ENCODE results near the gene KRTAP17-1.
"Not testable (repeated sequence)": the region's sequence is repeated elsewhere in the genome, so short reads cannot be mapped to it uniquely, and the experiment has no call there.

The KRTAP17-1 gene

DNA sequence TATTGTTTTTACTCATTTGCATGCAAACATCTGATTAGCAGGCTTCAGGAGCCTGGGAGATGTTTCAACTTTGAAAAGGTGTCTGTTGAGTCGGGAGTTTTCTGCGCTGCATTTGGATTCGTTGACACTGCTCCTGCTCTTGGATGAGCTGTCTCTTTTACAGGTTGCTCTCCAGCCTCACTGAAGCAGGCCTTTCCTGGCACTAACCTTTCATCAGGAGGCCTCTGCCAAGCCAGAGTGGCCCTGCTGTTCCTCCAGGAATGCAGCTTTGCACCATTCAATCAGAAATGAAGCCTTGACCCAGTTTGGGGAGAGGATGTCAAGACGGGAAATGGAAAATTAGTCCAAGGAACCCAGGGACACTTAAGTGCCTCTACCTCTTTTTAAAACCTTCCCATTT is 12.5 kb downstream of the KRTAP17-1 start:
- no peak for DNase-seq (ENCODE audit: low read depth)

DNA sequence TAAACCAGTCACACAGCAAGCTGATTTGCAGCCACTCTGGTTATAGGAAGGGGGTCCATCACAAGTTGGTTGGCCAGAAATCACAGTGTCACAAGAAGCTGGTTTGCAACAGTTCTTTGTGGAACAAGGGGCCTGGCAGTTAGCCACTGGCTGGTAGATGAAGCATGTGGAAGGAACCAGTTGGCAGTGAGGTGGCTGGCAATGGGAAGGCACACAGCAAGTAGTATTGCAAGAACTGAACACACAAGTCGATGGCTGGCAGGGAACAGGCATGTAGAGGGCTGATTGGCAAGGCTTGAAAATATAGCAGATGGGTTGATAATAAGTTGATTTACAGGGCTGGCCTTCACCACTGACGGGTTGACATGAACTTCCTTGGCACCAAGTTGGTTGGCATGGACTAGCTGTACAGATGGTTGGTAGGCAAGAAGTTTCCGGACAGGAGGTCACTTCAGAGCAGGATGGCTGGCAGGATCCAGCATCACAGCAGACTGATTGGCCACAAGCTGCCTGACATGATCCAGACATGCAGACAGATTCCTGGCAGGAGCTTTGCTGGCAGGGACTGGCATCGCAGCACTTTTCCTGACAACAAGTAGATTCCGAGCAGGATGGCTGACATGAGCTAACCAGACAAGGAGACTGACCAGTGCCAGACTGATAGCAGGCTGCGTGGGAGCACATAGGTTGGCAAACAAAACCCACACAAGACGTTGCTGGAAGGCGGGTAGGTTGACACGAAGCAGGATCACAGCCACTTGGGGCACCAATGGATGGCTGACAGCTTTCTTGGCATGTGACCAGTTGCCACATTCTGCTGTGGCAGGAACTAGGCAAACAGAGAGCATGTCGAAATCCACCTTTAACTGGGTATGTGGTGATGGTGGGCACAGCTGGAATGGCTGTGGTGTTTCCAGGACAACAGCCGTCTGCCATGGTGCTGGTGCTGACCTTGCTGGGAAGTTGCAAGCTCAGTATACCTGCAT is 13.3 kb downstream of the KRTAP17-1 start, which contains the start of gene KRTAP29-1:
Gene KRTAP29-1 (minus strand): TSS at position 936 of the 986 bp plus-strand sequence. CDS start 0 bp downstream, at position 936.
- no peak for DNase-seq (ENCODE audit: low read depth)

DNA sequence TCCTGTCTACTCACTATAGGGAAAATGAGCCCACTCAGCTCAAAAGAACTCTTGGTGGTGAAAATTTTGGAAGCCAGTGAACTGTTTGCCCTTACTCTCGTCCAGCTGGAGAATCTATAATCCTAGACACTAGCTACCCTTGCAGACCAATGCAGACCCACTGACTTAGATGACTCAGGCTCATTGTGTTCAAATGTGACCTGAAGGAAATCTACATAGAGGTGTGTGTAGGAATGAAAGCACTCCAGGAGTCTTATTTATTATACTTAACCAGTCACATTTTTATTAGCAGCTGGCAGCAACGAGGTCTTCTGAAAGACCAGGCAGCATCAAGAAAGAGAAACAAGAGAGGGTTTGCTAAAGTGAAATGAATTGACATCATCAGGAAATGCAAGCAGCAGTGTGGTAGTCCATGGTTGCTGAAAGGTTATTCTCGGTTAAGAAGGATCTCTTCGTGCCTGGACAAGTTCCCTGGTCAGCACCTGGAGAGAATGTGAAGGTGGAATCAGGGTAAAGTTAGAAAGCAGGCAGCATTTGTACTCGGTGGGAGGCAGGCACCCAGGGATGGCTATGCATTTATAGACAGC is 14.2 kb downstream of the KRTAP17-1 start:
- DNase-seq (ENCODE audit: low read depth), result no peak

DNA sequence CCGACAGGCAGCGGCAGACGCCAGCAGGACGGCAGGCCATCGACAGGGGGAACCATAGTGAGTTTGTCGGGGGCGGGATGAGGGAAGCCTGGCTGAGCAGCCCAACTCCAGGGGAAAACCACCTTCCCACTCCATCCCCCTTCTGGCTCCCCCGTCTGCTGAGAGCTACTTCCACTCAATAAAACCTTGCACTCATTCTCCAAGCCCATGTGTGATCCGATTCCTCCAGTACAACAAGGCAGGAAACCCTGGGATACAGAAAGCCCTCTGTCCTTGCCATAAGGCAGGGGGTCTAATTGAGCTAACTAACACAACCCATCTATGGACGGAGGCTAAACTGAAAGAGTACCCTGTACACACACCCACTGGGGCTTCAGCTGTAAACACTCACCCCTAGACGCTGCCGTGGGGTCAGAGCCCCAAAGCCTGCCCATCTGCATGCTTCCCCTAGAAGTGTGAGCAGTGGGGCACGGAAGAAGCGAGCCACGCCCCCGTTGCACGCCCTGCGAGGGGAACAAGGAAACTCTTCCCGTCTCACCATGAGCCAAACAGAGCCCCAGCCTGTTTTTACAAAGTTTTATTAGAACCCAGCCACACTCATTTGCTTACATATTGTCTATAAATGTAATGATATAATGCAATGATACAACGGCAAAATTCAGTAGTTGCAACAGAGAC is 16.9 kb downstream of the KRTAP17-1 start:
- no peak for DNase-seq (ENCODE audit: low read depth)

DNA sequence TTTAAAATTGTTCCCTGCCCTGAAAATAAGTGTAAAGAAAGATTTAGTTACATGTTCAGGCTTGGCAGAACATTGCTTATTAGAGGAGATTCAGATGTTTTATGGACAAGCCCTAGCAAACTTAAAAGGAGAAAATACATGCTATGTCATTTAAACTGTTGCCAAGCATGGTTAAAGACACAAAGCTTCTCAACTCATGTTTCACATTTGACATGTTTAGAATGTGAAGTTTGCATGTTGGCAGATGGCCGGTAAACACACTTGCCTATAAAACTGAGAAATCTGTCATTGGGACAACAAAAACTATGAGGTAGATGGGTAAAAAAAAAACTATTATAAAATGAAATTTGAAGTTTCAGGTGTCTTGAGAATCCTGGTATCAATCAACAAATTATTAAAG is 18.7 kb downstream of the KRTAP17-1 start:
- DNase-seq (ENCODE audit: low read depth), result no peak

DNA sequence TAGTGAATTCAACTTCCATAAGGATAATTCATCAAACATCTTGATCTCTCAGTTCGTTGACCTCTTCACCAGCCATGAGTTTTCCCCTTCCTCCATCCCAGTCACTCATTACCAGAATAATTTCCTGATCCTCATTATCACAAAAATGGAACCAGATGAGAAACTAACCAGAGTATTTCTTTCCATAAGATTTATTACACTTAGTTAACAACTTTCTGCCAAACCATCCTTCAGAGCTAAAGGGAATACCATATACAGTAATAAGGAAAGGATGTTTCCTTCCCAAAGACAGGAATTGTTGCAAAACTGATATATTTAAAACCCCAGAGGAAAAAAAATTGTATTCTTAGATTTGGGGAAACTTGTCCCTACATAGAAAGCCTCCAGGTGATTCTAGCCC is 21.5 kb downstream of the KRTAP17-1 start:
- DNase-seq (ENCODE audit: low read depth), result no peak

- DNase-seq (ENCODE audit: low read depth), result no peak
These were observed 28.5 kb downstream of the KRTAP17-1 start for GRCh38 chr17:41287050-41287449.

GRCh38 chr17:41284546-41284945 is 31.0 kb downstream of the KRTAP17-1 start:
- no peak for DNase-seq (ENCODE audit: low read depth)

GRCh38 chr17:41284043-41284442 is 31.5 kb downstream of the KRTAP17-1 start:
- DNase-seq (ENCODE audit: low read depth), result no peak

- no peak for DNase-seq (ENCODE audit: low read depth)
These were observed 37.1 kb downstream of the KRTAP17-1 start for GRCh38 chr17:41278176-41278955.

- not testable (repeated sequence) for DNase-seq (ENCODE audit: low read depth)
These were observed 39.8 kb downstream of the KRTAP17-1 start, which contains the start of gene KRTAP9-7 for GRCh38 chr17:41275648-41276190. TSS of gene KRTAP9-7 (plus strand) at chr17:41275698. CDS start at chr17:41275698, 0 bp downstream.

GRCh38 chr17:41271858-41272257 is 43.7 kb downstream of the KRTAP17-1 start:
- DNase-seq (ENCODE audit: low read depth), result no peak

DNA sequence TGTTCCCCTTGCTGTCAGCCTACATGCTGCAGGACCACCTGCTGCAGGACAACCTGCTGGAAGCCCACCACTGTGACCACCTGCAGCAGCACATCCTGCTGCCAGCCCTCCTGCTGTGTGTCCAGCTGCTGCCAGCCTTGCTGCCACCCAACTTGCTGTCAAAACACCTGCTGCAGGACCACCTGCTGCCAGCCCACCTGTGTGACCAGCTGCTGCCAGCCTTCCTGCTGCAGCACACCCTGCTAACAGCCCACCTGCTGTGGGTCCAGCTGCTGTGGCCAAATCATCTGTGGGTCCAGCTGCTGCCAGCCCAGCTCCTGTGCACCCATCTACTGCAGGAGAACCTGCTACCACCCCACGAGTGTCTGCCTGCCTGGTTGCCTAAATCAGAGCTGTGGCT is 44.2 kb downstream of the KRTAP17-1 start:
- DNase-seq (ENCODE audit: low read depth), result not testable (repeated sequence)

DNA sequence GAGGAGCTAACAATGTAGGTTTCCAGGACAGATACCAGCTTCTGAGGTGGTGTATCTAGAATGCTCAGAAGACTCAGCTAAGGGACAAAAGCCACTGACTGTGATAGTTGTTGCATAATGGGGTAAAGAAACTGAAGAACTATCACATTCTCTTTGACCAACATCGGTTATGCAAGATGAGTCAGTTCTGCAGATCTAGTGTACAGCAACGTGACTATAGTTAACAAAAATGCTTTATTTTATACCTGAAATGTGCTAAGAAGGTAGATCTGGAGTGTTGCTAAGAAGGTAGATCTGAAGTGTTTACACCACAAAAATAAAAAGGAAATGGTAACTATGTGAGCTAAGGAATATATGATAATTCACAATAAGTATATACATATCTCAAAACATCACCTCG is 47.8 kb downstream of the KRTAP17-1 start:
- DNase-seq (ENCODE audit: low read depth), result peak; percentile 55

GRCh38 chr17:41265078-41265477 is 50.4 kb downstream of the KRTAP17-1 start, which contains the start of gene KRTAP9-6:
TSS of gene KRTAP9-6 (plus strand) at chr17:41265378. CDS start at chr17:41265378, 0 bp downstream.
- no peak for DNase-seq (ENCODE audit: low read depth)

All from ELR (cell line).